ENCODE results near the gene CDC34.

CDC34 gene

GRCh38 chr19:522726-523125 is 8.8 kb upstream of the CDC34 start:
- Histone ChIP-seq H4K20me1 (ENCODE audit: control insufficient read depth, insufficient read depth, low read depth, low read length) (no peaks in the 10 kb centered on the region), H3K4me2 (ENCODE audit: low read length) (no peak overlapping the region), H3K4me3 (ENCODE audit: low read length) (no peak overlapping the region), H3K36me3 (ENCODE audit: control insufficient read depth, low read length) (no peaks in the 10 kb centered on the region), H3K27me3 (ENCODE audit: control insufficient read depth, low read length) (no peaks in the 10 kb centered on the region), H3K27ac (ENCODE audit: low read depth, low read length) (no peak overlapping the region), H3K9me2 (replicated peaks; ENCODE audit: control insufficient read depth, low read length) (no peaks in the 10 kb centered on the region), H3K9me3 (ENCODE audit: control insufficient read depth, insufficient read depth, low read length) (no peaks in the 10 kb centered on the region), H3K4me1 (ENCODE audit: control insufficient read depth, low read length) (no peaks in the 10 kb centered on the region), H3F3A (ENCODE audit: control insufficient read depth, insufficient read depth) (no peaks in the 10 kb centered on the region), H3K79me2 (ENCODE audit: control insufficient read depth, low read length) (no peaks in the 10 kb centered on the region)
- TF ChIP-seq CTCF (IDR thresholded peaks at IDR 0.05; ENCODE audit: low read depth, low read length, poor library complexity, severe bottlenecking) (no peak), EZH2phosphoT487 (IDR thresholded peaks at IDR 0.05; ENCODE audit: borderline replicate concordance, low read length) (no peak)

GRCh38 chr19:524062-524674 is 7.4 kb upstream of the CDC34 start:
- H3K4me2 ChIP-seq (ENCODE audit: low read length), result no peak overlapping the region
- no peaks in the 10 kb centered on the region for H4K20me1 ChIP-seq (ENCODE audit: control insufficient read depth, insufficient read depth, low read depth, low read length)
- TF ChIP-seq CTCF (IDR thresholded peaks at IDR 0.05; ENCODE audit: low read depth, low read length, poor library complexity, severe bottlenecking) (no peak), EZH2phosphoT487 (IDR thresholded peaks at IDR 0.05; ENCODE audit: borderline replicate concordance, low read length) (no peak)
- no peaks in the 10 kb centered on the region for H3K27me3 ChIP-seq (ENCODE audit: control insufficient read depth, low read length)
- H3K79me2 ChIP-seq (ENCODE audit: control insufficient read depth, low read length), result no peaks in the 10 kb centered on the region
- H3K36me3 ChIP-seq (ENCODE audit: control insufficient read depth, low read length), result no peaks in the 10 kb centered on the region
- no peaks in the 10 kb centered on the region for H3K9me2 ChIP-seq (replicated peaks; ENCODE audit: control insufficient read depth, low read length)
- H3K27ac ChIP-seq (ENCODE audit: low read depth, low read length), result no peak overlapping the region
- H3F3A ChIP-seq (ENCODE audit: control insufficient read depth, insufficient read depth), result no peaks in the 10 kb centered on the region
- no peaks in the 10 kb centered on the region for H3K4me1 ChIP-seq (ENCODE audit: control insufficient read depth, low read length)
- H3K4me3 ChIP-seq (ENCODE audit: low read length), result no peak overlapping the region
- no peaks in the 10 kb centered on the region for H3K9me3 ChIP-seq (ENCODE audit: control insufficient read depth, insufficient read depth, low read length)

GRCh38 chr19:525029-525428 is 6.5 kb upstream of the CDC34 start:
- H3K27me3 ChIP-seq (ENCODE audit: control insufficient read depth, low read length), result no peaks in the 10 kb centered on the region
- TF ChIP-seq EZH2phosphoT487 (IDR thresholded peaks at IDR 0.05; ENCODE audit: borderline replicate concordance, low read length) (no peak), CTCF (IDR thresholded peaks at IDR 0.05; ENCODE audit: low read depth, low read length, poor library complexity, severe bottlenecking) (no peak)

More at GRCh38 chr19:525029-525428, 6.5 kb upstream of the CDC34 start:
- no peak overlapping the region for H3K4me3 ChIP-seq (ENCODE audit: low read length)
- H3K27ac ChIP-seq (ENCODE audit: low read depth, low read length), result no peak overlapping the region
- H3K36me3 ChIP-seq (ENCODE audit: control insufficient read depth, low read length), result no peaks in the 10 kb centered on the region
- no peaks in the 10 kb centered on the region for H3K4me1 ChIP-seq (ENCODE audit: control insufficient read depth, low read length)
- no peaks in the 10 kb centered on the region for H4K20me1 ChIP-seq (ENCODE audit: control insufficient read depth, insufficient read depth, low read depth, low read length)
- no peaks in the 10 kb centered on the region for H3K9me3 ChIP-seq (ENCODE audit: control insufficient read depth, insufficient read depth, low read length)
- H3K79me2 ChIP-seq (ENCODE audit: control insufficient read depth, low read length), result no peaks in the 10 kb centered on the region
- no peak overlapping the region for H3K4me2 ChIP-seq (ENCODE audit: low read length)
- H3F3A ChIP-seq (ENCODE audit: control insufficient read depth, insufficient read depth), result no peaks in the 10 kb centered on the region
- H3K9me2 ChIP-seq (replicated peaks; ENCODE audit: control insufficient read depth, low read length), result no peaks in the 10 kb centered on the region
